Activated CD4-positive, alpha-beta T cell treated with anti-CD3 and anti-CD28 coated beads for 48 hours (primary cell): ENCODE results near the gene INAFM2.

ENCODE experiments used
- DNase-seq: peaks from one replicate; pipeline ENCODE4 v3.0.0-alpha.2; 2020

INAFM2 gene

DNA sequence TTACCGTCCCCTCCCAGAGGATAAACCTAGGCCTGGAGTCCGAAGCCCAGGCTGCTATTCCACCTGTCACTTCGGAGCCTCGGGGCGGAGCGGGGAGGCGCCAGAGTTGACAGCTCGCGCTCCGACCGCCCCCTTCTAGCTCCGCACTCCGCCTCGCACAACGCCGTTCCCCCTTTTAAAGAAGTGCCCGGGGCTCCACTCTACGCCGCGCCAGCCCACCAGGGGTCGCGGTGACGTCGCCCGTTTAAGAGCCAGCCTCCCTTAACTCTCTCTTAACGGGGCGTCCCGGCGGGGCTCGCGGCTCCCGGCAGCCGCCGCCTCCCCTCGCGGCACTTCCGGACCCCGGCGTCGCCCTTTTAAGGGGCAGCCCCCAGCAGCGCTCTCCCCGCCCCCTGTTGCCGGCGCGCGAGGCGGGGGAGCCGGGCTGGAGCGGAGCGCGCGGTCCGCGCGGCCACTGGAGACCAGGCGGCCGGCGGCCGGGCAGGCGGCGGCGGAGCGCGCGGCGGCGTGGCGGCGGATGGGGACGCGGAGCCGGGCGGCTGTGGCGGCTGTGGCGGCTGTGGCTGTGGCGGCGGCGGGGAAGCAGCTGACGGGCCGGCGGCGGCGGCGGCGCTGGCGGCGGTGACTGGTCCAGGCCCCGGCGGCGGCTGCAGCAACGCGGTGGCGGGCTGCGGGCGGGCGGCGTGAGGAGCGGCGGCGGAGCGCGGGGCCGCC, at the start of gene INAFM2:
Gene INAFM2 (plus strand): TSS at position 454 of the 714 bp plus-strand sequence. CDS start 364 bp downstream, outside the sequence.
- DNase-seq, result peak; percentile 91

DNA sequence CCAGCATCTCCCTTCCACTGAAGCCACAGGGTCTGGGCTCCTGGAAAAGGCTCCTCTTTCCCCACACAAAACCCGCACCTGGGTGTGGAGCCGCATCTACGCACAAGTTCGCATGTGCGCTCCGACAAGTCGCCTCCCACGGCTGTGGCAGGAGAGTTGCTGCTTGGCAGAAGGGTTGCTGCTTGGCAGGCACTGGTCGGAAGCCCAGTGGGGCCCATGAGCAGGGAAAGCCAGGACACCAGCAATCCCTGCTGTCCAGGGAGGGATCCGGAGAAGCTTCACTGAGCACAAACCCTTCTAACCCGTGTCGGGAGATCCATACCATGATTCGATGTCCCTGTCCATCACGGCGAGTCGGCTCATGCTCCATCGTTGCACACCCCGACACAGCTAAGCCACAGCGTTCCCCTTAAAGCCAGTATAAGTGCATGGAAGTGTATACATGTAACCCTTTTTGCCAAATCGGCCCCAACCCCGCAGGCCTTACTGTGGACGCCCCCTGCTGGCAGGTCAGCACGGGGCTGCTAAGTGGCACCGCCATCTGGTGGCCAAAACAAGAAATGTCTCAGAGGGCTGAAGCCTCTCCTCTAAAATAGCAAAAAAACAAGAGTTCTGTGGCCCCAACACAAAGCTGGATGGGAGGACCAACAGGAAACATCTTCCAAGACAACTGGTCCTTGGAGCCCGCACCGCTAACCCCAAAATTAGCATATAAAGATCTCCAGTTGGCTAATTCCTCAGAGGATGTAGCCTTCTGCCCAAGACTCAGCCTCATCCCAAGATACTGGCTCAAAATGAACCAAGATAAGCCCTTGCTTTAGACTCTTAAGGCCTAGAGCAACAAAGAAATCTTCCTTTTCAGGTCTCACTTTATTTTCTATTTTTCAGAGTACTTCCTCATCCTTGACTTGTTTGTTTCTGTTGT, 48.9 kb upstream of the INAFM2 start:
- peak; percentile 91 for DNase-seq

DNA sequence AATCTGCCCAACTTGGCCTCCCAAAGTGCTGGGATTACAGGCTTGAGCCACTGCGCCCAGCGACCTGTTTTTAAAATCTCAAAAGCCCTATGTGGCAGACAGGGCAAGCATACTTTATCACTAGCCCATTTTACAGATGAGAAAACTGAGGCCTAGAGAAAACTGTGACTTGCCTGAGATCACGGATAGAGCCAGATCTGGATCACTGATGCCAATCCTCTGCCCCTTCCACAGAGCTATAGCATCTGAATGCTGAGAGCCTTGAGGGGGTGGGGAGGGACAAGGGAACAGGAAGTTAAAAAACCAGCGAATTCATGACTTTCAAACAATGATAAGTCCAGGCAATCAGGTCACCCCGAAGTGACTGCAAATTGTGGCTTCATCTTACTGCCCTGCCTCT, 48.0 kb upstream of the INAFM2 start:
- no peak for DNase-seq

DNA sequence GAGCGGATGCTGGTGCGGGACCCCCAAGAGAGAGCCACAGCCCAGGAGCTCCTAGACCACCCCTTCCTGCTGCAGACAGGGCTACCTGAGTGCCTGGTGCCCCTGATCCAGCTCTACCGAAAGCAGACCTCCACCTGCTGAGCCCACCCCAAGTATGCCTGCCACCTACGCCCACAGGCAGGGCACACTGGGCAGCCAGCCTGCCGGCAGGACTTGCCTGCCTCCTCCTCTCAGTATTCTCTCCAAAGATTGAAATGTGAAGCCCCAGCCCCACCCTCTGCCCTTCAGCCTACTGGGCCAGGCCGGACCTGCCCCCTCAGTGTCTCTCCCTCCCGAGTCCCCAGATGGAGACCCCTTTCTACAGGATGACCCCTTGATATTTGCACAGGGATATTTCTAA, 47.5 kb upstream of the INAFM2 start:
- no peak for DNase-seq

DNA sequence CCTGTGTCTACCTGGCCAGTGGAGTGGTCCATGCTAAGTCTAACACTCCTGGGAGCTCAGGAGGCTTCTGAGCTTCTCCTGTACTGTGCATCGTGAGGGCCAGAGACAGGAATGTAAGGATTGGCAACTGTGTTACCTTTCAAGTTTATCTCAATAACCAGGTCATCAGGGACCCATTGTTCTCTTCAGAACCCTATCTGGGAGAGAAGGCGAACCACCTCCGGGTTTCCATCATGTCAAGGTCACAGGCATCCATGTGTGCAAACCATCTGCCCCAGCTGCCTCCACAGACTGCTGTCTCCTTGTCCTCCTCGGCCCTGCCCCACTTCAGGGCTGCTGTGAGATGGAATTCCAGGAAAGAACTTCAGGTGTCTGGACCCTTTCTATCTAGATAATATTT, 46.6 kb upstream of the INAFM2 start:
- DNase-seq, result no peak

DNA sequence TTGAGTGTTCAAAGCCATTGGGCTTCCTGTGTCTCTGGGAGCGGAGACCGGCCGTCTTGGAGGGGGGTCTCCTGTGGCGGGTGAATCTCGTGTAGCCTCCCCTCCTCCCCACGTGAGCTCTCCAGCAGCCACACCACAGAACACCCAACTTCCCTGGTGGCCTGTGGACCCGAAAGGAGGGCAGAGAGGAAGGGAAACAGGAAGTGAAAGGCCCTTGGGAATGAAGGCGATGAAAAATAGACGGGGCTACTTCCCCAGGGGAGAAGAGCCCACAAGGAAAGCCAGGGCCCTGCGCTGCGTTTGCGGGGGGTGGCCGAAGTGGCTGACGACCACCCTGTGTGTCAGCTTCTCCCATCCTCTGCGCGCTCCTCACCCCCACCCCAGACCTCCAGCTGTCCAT, 46.0 kb upstream of the INAFM2 start:
- DNase-seq, result no peak

DNA sequence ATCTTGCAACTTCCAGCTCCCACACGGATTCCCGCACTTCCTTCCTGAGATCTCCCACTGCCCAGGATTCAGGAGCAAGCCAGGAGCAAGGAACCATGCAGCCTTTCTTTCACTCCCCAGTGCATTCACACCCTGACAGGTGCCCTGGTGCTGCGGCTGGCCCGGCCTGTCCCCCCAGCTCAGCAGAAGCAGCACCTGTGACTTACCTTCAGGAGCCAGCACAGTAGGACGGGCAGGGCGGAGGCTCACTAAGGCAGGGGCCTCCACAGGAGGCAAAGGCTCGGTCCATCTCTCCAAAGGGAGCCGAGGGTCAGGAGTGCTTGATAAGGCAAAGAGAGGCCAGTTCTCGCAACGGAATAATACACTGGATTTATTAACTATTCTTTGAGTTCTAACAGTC, 45.5 kb upstream of the INAFM2 start:
- no peak for DNase-seq

DNA sequence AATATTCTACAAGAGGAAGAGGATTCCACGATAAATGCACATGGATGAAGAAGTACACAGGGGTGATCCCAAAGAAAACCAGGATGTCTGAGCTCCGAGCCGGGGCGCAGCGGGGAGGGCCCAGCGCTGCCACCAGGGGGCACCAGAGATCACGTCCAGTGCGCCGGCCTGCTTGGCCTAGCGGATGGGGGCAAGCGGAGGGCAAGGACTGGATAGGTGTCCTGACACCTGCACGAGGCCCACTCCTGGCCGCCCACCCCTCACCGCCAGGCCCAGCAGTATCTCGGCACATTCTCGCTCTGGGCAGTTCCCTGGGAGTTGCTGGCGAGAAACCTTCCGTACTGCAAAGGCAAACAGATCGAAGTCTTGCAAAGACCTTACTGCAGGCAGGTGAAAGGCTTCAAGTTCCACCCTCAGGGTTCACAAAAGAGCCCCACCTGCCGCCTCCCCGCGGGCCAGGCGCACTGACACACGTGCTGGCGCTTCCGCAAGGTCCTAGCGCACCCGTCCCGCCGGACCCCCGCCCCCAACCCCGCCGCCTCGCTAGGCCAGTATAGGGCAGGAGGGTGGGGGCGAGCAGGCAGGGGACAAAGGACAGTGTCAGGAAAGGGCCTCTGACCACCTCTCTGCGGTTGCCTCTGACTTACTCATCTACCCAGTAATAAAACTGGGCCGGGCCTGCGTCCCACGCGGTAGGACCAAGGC, 43.9 kb upstream of the INAFM2 start:
- DNase-seq, result peak; percentile 77

DNA sequence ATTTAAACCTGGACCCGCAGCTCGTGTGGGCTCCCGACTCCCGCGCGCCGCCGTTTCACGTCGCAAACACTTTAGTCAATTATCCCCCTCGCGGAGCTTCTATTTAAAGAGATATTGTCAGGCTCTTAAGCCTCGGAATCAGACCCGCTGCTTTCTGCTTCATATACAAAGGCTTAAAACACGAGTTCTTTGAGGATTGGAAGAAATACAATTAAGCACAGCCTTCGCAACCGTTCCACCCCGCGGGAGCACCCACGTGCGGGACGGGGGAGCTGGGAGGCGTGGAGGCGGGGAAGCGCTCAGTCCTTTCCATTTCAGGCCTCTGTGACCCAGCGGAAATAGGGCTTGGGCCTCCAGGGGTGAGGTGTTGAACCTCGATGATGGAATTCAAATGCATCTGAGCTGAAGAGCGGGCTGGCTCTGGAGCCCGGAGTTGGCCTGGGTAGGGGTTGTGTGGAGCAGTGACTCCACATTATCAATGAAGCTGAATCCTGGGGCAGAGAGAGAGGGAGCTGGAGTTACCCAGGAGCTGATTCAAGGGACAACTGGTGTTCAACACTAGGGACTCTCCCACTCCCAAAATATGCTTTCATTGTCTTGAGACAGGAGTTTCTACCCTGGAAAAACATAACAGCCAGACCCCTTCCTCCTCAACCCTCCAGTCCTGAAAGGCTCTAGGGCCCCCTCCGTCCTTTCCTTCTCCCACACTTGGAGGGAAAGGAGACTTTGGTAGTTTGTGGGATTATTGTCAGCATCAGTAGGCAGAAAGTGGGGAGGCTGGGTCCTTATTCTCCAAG, 43.0 kb upstream of the INAFM2 start:
- DNase-seq, result no peak

DNA sequence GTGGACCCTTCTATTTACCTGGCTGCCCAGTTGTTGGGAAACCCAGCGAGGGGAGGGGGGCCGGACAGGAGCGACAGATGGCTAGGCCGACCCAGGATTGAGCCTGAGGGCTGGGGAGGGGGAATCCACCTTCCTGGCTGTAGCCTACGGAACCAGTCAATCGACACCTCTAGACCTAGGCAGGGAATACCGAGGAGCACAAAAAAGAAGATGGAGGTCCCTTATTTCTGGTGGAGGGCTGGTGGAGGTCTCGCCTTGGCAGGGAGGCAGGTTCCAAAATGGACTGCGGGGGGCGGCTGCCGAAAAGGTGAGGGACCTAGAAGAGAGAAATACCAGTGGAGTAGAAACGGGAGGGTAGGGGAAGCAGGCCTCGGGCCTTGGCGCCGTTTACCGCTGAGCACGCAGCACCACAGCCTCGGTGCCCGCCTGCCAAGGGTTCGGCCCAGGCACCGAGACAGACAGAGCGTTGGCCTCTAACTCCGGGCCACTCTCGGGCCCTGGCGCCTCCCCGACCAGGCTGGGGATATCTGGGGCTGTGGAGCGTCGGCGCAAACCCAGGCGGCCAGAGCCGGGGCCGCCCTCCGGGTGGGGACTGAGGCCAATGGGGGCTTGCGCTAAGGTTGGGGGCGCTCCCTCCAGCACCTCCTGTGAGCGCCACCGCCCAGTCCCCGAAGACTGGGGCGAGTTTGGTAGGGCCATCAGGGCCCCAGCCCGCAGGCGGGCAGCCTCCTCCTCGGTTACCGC, 42.3 kb upstream of the INAFM2 start:
- DNase-seq, result no peak

DNA sequence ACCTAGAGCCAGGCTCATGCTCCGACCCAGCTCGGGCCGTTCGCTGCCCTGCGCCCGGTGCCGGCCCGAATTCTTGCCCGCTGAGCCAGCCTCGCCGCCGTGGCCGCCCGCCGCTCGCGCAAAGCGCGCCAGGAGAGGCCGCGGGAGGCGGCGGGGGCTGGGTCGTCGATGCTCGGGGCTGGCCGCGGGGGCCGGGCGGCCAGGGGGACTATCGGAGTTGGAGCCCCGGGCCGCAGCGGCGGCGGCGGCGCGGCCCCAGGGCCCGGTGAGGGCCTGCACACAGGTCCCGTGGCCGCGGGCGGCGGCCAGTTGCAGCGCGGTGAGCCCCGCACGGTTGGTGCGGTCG, 41.7 kb upstream of the INAFM2 start:
- no peak for DNase-seq

DNA sequence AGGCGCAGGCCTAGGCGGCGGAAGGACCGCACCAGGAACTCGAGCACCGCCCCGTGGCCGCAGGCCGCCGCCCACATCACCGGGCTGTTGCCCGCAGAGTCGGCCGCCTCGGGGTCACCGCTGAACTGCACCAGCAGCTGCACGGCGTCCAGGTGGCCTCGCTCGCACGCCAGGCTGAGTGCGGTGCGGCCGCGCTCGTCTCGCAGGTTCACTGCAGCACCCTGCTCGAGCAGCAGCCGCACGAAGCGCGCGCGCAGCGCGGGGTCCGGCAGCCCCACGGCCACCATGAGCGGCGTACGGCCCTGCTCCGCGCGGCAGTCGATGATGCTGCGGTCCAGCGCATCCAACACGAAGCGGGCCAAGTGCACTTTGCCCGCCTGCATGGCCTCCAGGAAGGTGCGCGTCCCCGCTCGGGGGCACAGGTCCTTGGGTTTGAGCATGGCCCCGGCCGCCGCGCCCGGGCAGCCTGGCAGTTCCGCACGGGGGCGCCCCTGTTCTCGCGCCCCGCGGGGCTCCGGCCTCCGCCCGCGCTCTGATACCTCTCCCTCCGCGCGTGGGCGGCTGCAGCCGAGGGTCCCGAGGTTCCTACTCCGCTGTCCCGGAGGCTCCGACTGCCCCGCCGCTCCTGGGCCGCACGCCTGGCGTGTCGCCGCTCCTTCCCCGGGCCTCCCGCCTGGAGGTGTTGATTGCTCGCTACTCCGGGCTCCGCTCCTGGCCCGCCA, 41.2 kb upstream of the INAFM2 start:
- peak; percentile 56 for DNase-seq

DNA sequence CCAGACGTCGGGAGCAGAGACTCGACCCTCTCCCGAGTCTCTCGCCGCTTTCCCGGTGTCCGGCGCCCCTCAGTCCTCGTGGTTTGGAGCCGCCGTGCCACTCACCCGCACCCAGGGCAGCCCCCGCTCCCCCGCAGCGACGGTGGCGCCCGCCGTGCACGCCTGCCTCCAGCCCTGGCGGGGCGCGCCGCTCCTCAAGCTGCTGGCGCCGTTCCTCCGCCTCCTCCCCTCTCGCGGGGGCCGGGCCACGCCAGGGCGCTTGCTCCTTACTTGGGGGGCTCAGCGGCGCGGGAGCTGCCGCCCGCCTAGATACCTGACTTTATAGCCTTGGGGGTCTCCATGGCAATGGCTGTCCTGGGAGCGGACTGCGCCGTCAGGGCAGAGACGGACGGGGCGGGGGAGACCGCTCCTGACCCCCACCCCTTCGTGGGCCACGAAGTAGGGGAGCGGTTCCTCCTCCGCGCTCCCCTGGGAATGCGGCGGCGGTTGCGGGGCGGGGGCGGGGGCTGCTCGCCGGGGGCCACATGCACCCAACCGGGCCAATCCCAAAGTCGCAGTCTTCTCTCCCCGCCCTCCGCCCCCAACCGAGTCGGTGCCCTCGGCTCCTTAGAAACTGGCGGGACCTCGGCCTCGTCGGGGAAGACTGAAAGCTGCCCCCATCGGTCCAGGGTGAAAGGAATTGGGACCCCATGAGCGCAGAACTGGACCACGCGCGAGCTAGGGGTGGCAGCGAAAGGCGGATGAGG, 40.5 kb upstream of the INAFM2 start, which contains the start of gene ANKRD63:
Gene ANKRD63 (minus strand): TSS at position 196 of the 746 bp plus-strand sequence. CDS start 478 bp downstream, outside the sequence.
- peak; percentile 45 for DNase-seq

DNA sequence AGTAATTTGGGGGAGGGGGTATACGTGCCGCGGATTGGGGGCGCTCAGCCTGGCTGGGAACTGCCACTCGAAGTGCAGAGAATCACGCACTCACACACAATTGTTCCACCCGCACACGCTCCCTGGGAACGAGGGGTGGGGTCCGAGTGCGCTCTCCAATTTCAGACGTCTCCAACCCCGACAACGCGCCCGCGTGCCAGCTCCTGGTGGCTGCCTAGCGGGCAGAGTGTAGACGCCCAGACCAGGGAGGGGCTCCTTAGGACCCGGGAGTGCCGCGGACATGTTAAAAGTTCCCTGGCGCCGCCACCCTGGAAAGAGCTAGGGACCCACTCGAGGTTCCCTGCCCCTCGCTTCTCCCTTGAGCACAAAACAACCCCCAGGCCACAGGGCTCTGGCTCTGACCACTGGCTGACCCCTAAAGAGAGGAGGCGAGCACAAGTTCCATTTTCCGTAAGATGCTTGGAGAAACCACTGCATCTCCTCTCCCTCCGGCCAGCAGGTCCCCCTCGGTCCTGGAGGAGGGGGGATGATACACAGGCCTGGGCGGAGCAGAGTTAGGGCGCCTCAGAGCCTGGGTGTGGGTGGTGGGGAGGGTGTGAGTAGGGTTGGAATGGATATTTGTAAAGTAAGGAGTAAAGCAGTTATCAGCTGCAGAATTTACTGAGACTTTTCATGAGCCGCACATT, 39.7 kb upstream of the INAFM2 start:
- no peak for DNase-seq

DNA sequence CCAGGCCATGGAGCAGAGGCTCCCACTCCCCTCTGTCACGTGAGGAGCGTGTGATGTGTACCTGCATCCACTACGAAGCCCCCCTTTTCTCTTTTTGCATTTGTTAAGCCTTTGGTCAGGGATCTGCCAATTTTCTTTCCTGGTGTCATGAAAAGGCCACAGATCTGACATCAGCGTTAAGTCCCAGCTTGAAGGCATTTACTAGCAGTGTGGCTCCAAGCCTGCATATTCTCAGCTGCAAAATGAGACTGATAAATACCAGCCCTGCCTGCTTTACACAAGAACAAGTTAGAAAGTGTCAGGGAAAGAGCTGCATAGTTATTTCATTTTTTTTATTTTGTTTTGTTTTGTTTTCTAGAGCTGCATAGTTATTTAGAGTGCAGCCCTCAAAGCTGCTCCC, 38.3 kb upstream of the INAFM2 start:
- DNase-seq, result no peak

DNA sequence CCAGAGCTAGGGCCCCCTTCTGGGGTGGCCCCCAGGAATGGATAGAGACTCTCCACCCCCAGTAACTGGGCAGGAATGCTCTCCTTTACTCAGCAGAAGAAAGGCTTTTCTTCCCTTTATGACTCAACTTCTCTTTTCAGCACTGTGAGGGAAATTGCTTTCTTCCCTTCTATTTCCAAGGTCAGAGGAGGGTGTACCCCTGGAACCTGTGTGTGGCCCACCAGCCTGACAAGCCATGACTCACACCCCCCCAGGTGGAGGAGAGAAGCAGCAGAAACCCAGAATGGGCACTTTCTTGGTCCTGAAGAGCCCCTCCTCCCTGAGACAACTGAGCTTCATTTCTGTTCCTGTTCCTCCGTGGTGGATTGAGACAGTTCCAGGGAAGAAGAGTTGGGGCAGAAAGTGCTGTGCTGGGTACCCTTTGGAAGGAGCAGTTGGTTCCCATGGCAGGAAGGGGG, 37.9 kb upstream of the INAFM2 start:
- DNase-seq, result no peak

DNA sequence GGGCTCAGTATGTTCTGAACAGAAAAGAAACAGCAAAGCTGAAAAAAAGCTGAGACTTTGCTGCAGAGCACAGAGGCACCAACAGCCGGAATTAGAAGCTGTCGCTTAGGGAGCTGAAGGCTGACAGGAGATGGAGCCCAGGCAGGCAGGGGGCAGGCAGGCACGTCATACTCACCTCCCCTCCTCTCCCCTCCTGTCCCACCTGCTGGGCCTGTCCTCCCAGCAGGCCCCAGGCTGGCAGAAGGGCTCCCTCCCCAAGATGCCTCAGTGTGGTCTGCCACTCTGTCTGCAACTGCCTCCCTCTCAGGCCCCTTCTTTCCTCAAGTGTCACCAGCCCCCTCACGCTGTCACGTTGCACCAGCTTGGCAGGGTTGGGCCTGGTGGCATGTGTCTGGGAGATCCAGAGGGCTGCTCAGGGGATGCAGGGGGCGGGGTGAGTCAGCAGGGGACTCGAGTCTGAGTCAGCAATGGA, 37.4 kb upstream of the INAFM2 start:
- no peak for DNase-seq

DNA sequence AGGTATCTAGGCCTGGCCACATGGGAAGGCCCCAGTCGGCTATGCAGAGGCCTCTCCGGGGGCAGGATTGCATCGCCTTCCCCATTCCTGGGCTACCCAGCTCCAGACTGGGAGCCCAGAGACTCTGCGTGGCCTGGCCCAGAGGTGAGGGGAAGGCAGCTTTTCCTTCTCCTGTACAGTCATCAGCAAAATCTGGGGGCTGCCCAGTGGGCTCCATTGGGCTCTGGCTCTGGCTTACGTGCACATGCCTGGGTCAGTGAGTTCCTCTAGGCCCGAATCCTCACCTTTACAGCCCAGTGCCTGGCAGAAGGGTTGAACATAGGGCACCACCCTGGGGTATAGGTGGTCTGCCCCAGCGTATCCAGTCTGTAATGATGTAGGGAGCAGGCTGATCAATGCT, 36.7 kb upstream of the INAFM2 start:
- DNase-seq, result no peak

DNA sequence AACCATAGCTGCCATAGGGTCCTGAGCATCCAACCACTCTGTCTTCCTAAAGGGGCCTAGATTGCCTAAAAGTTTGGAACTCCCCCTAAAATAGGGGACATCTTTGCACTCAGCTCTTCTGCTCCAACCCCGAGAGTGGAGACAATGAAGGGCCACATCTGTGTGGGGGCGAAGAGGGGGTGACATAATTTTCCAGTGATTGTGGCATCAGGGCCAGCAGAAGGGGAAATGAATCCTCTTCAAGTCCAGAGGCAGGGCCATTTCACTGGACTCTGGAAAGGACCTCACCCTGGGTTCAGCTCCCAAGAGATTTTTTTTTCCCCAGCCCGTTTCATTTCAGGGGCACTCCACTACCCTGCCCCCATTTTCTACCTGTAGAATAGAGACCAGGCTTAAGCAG, 36.0 kb upstream of the INAFM2 start:
- DNase-seq, result no peak

DNA sequence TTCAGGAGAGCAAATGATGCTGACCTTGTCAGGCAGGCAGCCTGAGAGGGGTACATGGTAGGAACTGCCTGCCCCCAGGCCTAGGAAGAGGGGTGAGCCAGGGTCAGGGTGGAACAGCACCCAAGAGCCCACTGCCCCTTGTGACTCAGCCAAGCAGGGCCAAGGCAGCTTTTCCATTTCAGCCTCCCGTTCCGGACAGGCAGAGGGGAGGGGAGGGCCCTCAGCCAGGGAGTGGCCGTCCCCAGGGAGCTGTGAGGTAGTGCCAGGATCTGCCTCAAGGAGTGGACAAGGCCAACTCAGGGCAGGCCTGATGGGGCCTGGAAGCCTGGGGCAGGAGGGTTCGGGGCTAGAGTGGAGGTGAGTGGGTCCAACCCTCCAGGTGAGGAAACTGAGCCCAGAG, 35.5 kb upstream of the INAFM2 start:
- no peak for DNase-seq
